ENCODE results near the gene MTHFD1L. TPM values are rescaled to one million over a fixed set of nuclear protein-coding genes. Genes with fewer than 3 reads are reported as not detected.

The MTHFD1L gene
- total RNA-seq (ENCODE audit: low replicate concordance) = 23.3 and 61.1 TPM in 2 replicates

GRCh38 chr6:150865406-150866146, at the start of gene MTHFD1L:
Gene MTHFD1L (plus strand): TSS chr6:150865702. CDS start chr6:150865823, 121 bp downstream.

